HG02870 (cell line): Measurements from ENCODE around the gene HSPA4.
"Not testable (repeated sequence)": the region's sequence is repeated elsewhere in the genome, so short reads cannot be mapped to it uniquely, and the experiment has no call there.

Source experiments
- ATAC-seq: cut with Tn5 transposase; IDR thresholded peaks from one replicate; pipeline ENCODE4 v1.9.1; 2021; ENCODE audit warnings: mild to moderate bottlenecking, moderate library complexity; ENCODE audit not compliant: unreplicated experiment

Gene HSPA4

DNA sequence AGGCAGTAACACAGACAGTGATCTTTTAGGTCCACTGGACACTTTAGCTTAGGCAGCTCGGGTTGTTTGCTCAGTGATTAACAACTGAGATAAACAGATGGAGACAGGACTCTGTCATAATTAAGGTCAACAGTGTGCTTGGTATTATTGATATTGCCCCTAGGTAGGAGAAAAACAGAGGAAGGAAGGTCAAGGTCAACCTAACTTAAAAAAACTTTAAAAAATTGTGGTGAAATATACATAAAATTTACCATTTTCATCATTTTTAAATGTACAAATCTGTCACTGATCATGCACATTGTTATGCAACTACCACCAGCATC lies 2.1 kb upstream of the HSPA4 start:
- ATAC-seq, result no peak

DNA sequence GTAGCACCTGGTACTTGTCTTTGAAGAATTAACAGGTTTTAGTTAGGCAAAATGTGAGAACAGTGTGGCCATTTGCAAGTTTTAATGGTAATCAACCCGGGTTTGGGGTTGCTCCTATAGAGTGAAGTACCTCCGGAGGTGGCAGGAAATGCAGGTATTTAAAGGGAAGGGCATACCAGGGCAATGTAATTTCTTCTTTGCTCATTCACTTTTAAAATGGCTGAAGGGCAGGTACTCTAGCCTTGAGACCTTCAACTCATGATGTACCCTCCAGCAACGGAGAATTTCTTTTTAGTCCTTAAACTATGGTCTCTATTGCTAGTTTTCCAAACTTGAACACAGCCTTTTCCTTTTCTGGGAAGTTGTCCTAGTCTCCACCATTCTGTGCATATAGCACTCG lies 1.3 kb upstream of the HSPA4 start:
- no peak for ATAC-seq

DNA sequence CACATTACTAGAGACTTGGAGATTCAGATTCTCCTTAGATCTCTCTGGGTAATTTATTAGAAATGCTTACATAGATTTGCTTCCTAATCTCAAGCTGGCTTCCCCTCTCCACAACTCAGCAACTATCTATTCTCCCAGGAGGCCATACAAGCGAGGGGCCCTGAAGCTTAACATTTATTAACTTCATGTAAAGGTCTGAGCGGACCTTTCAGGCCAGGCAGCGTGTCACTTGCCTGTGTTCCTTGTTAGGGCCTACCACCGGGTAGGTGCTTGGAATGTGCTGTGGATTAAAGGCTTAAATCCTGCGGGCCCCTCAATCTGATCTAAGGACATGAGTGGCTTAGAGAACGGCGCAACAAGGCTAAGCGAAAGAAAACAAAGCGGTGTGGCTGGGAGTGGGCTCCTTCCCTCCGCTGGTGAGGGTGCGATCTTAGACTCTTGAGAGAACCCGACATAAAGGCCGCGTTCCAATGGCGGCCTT lies 712 bp upstream of the HSPA4 start:
- ATAC-seq, result peak; percentile 1

DNA sequence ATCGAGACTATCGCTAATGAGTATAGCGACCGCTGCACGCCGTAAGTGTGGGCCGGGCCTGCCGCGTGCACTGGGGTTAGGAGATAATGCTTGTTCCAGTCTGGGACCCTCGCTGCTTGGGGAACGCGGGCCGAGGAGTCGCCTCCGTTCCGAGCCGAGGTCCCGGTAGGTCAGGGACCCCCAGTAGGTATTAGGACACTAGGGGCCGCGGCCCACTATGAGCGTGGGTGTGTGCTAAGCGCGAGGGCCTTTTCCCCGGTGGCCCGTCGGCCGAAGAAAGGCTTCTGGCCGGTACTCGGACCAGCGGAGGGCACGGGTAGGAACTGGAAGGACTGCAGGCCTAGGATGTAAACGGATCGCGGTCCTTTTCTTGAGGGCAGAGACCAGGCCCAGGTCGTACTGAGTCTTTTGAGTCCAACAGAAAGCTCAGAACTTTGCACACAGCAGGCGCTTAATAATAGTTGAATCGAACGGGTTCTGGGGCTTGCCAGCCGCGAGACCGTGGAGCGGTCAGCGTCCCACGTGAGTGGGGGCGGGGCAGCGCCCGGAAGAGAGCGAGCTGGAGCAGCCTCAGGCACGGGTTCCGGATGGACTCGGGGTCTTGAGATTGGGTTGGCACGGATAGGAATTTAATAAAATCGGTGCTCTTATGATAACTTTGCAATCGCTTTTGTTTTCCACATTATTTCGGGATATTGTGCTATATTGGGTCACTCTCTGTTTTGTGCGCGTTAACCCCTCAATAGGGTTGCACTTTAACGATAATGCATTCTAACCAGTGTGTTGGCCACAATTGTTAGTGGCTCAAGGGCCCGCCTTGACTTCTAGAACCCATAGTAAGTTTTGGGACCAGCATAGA lies 733 bp downstream of the HSPA4 start:
- ATAC-seq, result peak; percentile 14

DNA sequence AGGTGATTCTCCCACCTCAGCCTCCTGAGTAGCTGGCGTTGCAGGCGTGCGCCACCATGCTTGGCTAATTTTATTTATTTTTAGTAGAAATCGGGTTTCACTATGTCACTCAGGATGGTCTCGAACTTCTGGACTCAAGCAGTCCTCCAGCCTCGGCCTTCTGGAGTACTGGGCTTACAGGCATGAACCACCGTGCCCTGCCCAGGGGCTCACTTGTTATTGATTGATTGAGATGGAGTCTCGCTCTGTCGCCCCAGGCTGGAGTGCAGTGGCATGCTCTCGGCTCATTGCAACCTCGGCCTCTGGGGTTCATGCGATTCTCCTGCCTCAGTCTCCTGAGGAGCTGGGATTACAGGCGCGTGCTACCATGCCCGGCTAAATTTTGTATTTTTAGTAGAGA lies 1.6 kb downstream of the HSPA4 start:
- no peak for ATAC-seq

DNA sequence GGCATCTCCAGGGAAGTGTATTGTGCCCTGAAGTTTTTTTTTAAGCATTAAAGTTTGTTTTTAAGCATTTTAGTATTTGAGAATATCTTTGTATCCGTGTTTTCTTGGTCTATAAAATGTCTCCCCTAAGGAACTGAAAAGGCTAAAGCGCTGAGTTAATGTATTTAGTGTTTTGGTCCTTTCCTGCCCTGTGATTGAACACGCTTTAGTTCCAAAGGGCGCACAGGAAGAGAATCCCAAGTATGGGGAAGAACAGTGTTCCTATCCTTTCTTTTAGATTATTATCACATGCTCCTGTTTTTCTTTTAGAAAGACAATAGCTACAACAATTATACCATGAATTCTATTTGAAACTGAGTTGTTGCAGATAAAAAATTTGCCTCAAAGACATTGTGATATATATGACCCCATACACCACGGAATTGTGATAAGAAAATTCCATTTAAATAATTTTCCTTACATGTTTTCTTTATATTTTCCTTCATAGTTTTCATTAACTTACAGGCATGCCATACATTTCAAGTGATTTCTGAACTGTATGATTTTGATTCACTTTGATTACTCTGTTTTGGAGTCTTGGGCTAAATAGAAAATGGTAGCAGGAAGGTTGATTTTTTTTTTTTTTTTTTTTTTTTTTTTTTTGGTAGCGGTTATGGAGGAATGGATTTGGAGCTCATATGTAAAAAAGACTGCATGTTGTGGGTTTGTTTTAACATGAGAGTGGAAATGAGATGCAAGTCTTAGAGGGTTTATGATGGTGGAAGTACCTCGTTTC lies 3.1 kb downstream of the HSPA4 start:
- no peak for ATAC-seq

DNA sequence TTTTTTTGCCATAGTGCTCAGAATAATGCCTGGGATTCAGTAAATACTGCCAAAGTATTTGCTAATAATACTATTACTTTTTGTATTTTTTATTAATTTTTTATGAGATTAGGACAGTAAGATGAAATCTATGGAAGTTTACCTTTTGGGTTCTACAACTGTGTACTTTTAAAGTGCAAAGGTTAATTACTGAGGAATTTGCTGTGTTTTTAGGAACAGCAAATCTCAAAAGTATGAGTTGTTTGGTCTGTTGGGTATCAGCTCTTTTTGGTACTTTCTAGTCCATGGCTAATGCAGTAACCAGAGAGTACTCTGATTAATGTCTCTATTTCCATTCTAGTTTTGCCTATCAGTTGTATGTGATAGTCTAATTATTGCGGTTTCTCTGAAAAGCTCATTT lies 5.1 kb downstream of the HSPA4 start:
- no peak for ATAC-seq

DNA sequence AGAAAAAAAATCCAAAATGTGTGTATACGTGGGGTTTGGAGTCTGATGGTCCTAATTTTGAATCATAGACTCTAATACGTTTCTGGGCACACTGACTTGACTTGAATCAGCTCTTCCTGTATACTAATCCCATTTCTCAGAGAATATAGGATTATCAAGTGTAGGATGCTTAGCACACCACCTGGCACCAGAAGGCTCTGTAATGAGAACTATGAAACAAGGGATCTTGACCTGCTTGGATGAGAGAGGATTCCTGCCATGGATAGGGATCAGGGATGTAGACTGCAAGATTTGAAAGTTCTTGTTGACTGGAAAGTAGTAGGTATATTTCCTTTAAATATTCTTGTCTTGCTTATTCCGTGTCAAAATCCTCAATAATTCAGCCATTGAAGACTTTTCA lies 7.8 kb downstream of the HSPA4 start:
- no peak for ATAC-seq

DNA sequence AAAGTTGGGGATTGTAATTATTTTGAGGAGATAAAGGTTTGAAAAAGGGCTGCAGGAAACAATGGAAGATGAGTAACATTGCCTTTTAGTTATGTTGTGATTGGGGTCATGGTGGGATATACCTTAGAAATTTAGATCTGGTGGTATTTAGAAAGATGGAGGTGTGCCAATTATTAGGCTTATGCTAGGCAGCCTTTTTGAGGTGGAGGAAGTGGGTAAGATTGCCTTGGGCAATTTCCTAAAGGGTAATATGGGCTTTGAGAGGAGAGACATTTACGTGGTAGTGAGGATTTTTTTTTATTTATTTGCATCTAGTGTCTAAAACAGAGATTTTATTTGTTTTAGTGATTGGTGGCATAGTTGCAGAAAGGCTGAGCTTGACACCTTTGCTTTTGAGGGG lies 10.5 kb downstream of the HSPA4 start:
- ATAC-seq, result no peak

DNA sequence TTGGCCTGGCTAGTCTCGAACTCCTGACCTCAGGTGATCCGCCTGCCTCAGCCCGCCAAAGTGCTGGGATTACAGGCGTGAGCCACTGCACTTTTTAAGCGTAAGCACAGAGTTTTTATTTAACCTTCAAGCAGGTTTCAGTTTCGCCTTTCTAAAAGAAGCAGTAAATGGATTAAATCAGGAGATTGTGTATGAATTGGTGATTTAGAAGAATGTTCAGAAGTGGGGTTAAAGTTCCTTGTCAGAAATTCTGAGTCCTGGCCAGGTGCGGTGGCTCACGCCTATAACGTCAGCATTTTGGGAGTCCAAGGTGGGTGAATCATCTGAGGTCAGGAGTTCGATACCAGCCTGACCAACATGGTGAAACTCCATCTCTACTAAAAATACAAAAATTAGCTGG lies 12.2 kb downstream of the HSPA4 start:
- ATAC-seq, result no peak

DNA sequence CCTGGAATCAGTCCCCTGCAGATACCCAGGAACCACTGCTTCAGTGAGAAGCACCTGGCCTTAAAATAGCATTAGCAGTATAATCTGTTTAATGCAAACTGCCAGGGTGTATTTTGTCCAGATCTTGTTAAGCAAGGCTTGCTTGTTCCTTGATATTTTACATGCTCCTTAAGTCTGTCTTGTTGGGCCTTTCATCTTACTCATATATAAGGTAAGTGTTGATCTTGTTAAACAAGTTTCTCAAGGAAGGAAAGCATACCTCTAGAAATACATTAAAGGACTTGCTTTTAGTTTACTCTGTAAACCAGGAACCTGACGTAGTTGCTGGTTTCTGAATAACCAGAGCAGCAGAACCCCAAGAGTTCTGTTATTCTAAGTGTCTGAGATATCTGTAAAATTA lies 13.7 kb downstream of the HSPA4 start:
- ATAC-seq, result no peak

DNA sequence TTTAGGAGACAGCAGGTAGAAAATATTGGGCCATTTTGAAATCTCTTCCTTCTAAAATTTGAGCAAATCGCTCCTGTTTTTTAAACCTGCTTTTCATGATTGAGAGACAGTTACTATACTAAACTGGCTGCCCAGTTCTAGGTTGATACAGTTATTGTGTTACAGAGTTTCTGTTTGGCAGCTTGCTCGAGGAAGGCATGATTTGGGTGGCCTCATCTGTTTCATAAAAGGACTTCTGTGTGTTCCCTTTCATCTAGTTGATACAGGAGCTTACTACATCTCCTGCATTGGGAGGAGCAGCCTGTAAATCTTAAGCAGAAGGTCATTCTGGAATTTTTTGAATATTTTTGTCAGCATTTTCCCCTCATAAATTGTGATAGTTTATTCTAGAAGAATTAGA lies 14.2 kb downstream of the HSPA4 start:
- ATAC-seq, result no peak

DNA sequence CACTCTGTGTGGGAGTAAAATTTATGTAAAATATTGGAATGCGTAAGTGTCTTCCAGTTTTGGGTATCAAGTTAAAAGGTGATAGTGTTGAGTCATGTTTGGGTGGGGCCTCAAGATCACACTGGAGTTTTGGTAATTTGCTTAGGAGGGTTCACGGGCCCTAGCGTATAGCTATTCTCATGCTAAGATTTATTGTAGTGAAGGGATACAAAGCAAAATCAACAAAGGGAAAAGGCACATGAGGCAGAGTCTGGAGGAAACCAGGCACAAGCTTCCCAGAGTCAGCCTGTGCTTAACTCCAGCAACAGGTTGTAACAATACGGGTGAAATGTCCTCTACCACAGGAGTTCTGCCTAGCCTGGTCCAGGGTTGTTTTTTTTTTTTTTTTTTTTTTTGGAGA lies 20.2 kb downstream of the HSPA4 start:
- no peak for ATAC-seq

DNA sequence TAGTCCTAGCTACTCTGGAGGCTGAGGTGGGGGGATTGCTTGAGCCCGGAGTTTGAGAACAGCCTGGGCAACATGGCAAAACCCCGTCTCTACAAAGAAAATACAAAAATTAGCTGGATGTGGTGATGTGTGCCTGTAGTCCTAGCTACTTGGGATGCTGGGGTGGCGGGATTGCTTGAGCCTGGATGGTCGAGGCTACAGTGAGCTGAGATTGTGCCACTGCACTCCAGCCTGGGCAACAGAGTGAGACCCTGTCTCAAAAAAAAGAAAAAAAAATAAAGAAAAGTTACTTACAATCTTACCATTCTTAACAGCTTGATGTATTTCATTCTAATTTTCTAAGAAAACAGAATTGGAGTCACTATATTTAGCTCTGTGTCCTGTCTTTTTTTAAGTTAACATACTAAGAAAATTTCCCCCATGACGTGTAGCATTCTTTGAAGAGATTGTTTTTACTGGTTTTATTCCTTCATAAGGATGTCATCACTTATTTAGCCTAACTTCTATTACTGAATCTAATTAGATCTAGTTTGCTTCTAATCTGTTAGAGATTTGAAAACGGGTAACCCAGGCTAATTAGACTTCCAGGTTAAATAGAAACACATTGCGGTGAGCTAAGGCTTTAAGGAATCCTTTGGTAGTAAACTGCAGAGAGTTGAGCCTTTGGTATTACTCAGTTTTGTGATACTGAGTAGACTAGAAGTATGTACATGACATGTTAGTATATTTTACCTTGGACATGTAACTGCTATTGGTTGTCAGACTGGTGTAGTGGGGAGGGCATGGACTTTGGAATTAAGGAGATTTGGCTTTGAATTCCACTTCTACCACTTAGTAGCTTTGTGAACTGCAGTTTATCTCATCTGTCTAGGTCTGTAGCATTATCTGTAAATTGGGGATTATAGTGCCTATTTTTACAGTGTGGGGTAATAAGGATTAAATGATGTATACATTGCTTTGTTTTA lies 24.0 kb downstream of the HSPA4 start:
- no peak for ATAC-seq

DNA sequence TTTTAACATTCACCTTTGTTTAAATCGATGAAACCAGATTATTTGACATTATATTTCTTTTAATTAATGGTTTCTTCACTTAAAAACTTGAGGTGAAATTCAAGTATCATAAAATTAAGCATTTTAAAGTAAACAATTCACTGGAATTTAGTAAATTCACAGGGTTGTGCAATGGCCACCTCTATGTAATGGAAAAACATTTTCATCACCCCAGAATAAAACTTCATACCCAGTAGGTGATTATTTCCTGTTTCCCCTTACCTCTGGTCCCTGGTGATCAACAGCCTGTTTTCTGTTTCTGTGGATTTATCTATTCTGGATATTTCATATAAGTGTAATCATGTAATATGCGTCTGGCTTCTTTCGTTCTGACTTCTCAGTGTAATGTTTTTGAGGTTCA lies 27.2 kb downstream of the HSPA4 start:
- no peak for ATAC-seq

DNA sequence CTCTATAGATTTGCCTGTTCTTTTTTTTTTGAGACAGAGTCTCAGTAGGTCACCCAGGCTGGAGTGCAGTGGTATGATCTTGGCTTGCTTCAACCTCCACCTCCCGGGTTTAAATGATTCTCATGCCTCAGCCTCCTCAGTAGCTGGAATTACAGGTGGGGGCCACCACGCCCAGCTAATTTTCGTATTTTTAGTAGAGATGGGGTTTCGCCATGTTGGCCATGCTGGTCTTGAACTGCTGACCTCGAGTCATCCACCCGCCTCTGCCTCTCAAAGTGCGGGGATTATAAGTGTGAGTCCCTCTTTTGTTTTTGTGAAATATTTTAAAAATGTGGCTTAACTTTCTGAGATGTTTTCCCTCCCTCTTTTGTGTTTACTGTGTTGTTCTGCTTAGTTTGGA lies 29.2 kb downstream of the HSPA4 start:
- no peak for ATAC-seq

DNA sequence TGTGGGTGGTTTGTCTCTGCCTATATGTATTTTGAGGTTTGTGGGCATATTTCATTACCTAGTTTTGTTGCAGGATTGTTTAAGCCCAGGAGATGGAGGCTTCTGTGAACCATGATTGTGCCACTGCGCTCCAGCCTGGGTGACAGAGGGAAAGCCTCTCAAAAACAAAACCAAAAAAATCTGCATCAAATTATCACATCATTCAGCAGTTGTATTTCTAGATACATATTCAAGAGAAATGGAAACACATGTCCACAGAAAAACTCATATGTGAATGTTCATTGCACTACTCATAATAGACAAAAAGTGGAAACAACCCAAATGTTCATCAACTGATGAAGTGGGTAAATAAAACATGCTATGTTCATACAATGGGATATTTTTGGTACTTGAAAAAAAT lies 29.9 kb downstream of the HSPA4 start:
- ATAC-seq, result no peak

DNA sequence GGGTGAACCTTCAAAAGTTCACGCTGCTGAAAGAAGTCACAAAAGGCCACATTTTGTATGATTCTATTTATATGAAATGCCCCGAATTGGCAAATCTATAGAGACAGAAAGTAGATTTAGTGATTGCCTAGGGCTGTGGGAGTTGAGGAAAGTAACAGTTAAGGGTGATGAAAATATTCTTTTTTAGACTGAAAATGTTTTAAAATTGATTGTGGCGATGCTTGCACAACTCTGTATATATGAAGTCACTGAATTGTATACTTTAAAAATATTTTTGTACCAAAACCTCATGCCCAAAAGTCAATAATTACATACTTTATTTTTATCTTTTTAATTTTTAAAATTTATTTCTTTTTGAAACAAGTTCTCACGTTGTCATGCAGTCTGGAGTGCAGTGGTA lies 30.3 kb downstream of the HSPA4 start:
- ATAC-seq, result no peak

DNA sequence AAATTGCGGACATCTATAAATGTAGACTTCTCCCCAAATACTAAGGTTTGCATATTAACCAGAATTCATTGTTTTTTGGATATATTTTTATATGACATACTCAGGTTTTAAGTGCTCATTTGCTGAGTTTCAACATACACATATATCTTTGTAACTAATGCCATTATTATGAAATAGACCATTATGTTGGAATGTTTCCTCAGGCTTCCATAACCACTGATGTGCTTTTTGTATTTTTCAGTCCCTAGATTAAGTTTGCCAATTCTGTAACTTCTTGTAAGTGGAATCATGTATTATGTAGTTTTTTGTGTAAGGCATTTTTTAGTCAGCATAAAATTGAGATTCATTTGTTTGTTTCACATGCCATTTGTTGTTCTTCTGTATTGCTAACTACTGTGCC lies 32.1 kb downstream of the HSPA4 start:
- no peak for ATAC-seq

DNA sequence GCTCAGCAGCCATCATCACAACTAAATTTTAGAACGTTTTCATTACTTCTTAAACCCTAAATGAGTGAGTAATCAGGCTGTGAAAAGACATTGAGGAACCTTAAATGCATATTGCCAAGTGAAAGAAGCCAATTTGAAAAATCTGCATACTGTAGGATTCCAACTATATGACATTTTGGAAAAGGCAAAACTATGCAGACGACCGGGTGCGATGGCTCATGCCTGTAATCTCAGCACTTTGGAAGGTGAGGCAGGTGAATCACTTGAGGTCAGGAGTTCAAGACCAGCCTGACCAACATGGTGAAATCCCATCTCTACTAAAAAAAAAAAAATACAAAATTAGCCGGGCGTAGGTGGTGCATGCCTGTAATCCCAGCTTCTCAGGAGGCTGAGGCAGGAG lies 33.4 kb downstream of the HSPA4 start:
- ATAC-seq, result not testable (repeated sequence)

DNA sequence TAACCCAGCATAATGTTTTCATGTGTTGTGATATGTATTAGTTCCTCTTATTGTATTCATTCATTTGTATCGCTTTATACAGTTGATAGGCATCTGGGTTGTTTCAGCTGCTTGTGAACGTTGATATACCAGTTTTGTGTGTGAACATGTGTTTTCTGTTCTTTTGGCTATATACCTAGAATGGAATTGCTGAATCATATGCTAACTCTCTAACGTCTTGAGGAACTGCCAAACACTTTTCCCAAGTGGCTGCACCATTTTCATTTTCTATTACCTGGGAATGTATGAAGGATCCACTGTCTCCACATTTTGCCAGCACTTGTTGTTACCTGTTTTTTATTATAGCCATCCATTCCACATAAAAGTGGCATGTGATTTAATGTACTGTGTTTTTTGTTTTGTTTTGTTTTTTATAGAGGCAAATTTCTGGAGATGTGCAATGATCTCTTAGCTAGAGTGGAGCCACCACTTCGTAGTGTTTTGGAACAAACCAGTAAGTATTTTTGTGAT lies 34.6 kb downstream of the HSPA4 start:
- no peak for ATAC-seq
